Mesenteric fat pad (tissue), 1 donor: ENCODE results near the gene LRRC56. TPM values are rescaled to one million over a fixed set of nuclear protein-coding genes. Genes with fewer than 3 reads are reported as not detected.

Source experiments
- DNase-seq: peaks from one replicate; pipeline ENCODE4 v3.0.0-alpha.2; 2020; ENCODE audit warnings: low spot score
- long read RNA-seq: library from polyadenylated mRNA; unstranded; transcript quantifications from one replicate; pipeline ENCODE4 v2.0.0, GENCODE V29; 2020
- total RNA-seq: library from RNA; stranded (reverse); fragmentation: NEBNext Ultra II Directional; extraction: Animal tissue kit (Norgen Biotek cat#: 25700); gene quantifications from one replicate; pipeline ENCODE4 v1.2.1, GENCODE V29; 2021
- donor health status: DM: yes; HTN: yes; CAD: no.

LRRC56 gene
- 0.71 TPM for total RNA-seq
- long read RNA-seq, result 0 reads

DNA sequence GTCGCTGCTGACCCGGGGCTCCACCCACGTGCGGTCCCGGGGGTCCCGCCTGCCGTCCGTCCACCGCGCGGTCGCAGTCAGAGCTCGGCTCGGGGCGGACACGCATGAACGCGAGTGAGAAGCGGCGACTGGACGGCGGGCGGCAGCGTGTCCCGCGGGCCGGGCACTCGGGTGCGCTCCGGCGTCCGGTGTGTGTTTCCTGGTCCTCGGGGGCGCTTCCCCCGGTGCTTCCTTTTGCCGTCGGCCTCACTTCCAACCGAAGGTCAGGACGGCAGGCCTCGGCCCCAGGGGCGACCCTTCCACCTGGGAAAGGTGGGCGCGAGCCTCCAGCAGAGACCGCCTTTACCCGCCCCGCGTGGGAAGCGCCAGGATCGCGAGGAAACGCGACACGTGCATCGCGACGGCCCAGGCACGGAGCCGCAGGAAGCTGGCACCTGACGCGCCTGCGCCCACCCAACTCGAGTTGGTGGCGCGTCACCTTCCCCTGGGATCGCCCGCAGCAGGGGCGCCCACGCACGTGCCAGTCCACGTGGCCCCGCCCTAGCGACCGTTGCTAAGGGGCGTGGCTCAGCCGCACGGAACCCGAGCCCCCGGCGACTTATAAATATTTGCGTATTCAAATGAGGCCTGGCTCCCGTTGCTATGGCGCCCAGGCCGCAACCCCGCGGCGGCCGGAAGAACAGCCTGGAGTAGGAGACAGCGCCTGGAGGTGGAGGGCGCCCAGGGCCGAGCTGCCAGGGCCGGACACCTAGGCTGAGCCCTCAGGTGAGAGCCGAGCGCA, at the start of gene LRRC56:
LRRC56 (plus strand) TSS at position 687 of the 781 bp plus-strand sequence. CDS start 3,158 bp downstream, outside the sequence.
- no peak for DNase-seq

DNA sequence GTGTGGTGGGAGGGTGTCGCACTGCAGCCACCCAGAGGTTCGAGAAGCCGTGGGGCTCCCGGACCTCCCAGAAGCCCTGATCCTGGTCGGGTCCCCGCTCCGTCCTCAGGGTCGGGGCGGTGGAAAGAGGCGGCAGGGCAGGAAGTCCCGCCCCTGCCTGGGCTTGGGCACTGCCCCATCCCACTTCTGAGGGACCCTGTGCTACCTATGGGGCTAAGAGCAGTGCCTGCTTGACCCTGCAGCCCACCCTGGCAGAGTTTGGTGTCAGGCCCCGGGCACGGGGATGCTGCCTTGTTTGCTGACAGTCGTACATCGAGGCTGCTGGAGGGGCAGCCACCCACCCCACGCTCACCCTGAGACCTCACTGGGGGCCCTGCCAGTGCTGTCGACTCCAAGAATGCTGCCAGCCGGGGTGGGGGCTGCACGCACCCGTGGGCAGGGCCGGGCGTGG, 49.7 kb upstream of the LRRC56 start:
- no peak for DNase-seq

DNA sequence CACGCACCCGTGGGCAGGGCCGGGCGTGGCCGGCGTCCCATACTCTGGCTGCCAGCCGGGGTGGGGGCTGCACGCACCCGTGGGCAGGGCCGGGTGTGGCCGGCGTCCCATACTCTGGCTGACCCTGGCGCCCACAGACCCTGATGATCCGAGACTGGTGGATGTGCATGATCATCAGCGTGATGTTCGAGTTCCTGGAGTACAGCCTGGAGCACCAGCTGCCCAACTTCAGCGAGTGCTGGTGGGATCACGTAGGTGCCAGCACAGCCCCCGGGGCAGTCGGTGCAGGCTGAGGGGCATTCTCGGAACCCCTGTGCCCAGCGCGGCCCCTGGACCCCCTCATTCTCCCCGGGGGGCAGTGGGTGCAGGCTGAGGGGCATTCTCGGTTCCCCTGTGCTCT, 49.3 kb upstream of the LRRC56 start:
- DNase-seq, result no peak

- no peak for DNase-seq
These were observed 48.7 kb upstream of the LRRC56 start for GRCh38 chr11:488579-488978.

GRCh38 chr11:488992-489391, 48.3 kb upstream of the LRRC56 start:
- DNase-seq, result no peak

GRCh38 chr11:489610-490185, 47.6 kb upstream of the LRRC56 start:
- DNase-seq, result no peak

GRCh38 chr11:490186-490929, 47.0 kb upstream of the LRRC56 start:
- no peak for DNase-seq

GRCh38 chr11:490930-491260, 46.4 kb upstream of the LRRC56 start:
- DNase-seq, result no peak

DNA sequence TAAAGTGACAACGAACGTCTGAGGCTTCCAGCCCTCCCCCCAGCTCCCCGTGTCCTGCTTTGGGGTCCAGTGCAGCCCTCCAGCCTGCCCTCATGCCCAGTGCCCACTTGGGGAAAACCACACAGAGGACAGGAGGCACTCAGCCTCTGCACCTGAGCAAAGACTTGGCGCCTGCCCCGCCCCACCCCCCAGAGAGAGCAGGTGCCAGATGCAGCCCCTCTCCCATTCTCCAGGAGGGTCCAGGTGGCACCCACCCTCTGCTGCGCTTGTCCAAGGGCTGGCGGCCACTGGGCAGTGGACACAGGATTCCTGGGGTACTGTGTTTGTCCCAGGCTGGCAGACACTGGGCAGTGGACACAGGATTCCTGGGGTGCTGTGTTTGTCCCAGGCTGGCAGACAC, 46.0 kb upstream of the LRRC56 start:
- no peak for DNase-seq

DNA sequence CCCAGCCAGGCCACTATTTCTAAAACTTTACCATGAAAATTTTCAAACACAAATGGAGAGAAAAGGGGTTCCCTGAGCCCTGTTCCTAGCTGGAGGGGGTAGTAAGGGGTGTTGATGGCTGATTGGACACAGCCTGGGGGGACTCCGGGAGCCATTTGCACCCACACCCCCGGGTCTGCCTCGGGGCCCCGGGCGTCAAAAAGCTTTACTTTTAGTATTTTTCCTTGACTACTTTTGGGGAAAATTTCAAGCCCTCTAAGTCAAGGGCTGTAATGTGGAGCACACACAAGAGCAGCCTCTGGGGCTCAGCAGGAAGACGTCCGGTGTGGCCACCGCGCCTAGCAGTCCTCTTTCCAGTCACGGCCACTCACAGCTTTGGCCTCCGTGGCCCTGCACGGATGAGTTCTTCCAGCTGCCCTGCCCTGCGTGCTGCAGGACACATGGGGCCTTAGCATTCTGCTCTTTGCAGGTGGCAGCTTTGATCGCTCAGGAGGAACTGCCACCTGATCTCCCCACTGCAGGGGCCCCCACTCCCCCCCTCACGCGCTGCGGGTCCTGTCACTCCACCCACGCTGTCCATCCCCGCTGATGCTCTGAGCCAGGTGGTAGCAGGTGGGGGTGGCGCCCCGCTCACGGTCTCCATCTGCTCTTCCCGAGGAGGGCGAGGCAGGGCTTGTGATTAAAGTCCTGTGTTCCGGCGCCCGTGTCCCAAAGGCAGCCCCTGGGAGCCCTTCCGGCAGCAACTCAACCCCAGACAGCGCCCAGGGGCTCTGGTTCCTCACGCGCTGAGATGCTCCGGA, 44.7 kb upstream of the LRRC56 start:
- no peak for DNase-seq

GRCh38 chr11:494761-495536, 42.4 kb upstream of the LRRC56 start:
- DNase-seq, result no peak

- DNase-seq, result no peak
These were observed 41.8 kb upstream of the LRRC56 start for GRCh38 chr11:495537-495931.

DNA sequence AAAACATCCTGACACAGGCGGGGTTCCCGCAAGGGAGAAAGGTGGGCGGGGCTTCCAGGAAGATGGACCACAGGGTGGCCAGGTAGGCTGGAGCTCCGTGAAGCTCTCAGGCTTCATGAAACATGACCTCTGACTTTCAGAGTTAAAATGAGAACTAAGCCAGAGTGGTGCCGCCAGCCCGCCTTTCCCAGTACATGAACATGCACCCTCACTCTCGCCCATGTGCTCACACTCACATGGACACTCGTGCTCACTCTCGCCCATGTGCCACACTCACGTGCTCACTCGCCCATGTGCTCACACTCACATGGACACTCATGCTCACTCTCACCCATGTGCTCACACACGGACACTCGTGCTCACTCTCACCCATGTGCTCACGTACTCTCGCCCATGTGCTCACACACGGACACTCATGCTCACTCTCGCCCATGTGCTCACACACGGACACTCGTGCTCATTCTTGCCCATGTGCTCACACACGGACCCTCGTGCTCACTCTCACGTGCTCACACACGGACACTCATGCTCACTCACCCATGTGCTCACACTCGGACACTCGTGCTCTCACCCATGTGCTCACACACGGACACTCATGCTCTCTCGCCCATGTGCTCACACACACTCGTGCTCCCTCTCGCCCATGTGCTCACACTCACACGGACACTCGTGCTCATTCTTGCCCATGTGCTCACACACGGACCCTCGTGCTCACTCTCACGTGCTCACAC, 40.3 kb upstream of the LRRC56 start:
- DNase-seq, result no peak

GRCh38 chr11:497565-498296, 39.6 kb upstream of the LRRC56 start:
- DNase-seq, result no peak

DNA sequence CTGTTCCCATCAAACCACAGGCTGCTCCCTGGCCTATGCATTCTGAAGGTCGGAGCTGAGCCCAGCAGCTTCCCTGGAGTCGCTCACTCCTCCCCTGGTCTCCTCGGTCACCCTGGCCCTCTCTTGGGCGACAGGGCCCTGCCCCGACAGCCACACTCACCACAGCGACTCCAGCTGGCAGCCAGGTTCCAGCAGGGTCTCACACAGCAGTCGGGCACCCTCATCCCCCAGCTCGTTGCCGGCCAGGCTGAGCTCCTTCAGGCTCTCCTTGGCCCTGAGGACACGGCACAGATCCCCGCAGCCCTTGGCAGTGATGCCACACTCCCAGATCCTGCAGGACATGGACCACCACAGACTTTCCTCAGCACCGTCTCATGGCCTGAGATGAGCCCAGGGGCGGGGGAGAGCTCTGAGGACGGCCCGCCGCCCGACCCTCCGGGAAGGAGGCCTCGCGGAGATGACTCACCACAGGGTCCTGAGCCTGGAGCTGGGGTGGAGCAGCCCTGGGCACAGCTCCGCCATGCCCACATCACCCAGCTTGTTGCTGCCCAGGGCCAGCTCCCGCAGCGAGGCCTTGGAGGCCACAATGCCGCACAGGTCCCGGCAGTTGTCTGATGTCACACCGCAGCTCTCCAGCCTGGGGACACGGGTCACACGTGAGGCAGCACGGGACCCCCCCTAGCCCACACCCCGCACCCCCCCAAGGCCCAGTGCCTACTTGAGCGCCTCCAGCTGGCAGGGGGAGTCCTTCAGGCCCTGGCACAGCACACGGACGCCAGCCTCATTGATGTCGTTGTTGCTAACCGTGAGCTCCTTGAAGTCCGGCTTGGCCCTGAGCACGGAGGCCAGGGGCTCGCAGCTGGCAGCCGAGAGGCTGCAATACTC, 38.8 kb upstream of the LRRC56 start:
- DNase-seq, result no peak

DNA sequence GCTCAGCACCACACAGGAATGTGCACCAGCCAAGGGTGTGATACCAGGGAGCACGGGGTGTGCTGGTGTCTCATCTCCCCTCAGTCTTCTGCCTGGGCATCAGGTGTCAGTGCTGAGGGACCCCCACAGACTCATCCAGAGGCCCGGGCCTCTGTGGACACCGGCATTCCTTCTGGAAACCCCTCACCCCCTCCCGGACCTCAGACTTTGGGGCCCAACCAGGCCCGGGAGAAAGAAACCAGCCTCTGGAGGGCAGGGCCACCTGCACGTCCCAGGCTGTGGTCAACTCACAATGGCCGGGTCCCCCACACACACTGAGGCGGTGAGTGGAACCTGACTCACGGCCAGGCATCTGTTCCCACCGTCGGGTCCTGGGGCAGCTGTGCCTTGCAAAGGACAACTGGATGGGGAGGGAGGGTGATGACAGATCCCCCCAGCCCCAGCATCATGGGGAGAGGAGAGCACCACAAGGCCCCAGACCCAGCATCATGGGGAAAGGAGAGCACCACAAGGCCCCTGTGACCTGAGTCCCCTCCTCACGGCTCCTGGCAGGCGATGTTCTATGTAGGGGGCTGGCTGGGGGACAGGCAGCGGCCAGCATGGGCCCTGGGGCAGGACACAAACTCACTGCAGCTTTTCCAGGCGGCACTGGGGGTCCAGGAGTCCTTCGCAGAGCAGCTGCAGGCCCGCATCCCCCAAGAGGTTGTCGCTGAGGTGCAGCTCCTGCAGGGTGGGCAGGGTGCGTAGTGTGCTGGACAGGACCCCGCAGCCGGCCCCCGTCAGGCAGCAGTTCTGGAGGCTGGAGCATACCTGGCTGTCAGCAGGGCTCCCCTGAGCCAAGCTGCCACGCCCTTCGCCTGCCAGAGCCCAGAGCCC, 37.9 kb upstream of the LRRC56 start:
- no peak for DNase-seq

- no peak for DNase-seq
These were observed 36.2 kb upstream of the LRRC56 start for GRCh38 chr11:501001-501682.
